IPS-11a (cell line): ENCODE results near the gene BCAS3.
A peak's percentile ranks its signal among the peaks of the same experiment; 100 is the strongest.
"Not testable (repeated sequence)": the region's sequence is repeated elsewhere in the genome, so short reads cannot be mapped to it uniquely, and the experiment has no call there.

Source experiments
- H3K4me3 ChIP-seq: one replicate; pipeline ENCODE4 v1.5.1; 2013; ENCODE audit warnings: low read depth, low read length, control low read depth

Gene BCAS3

DNA sequence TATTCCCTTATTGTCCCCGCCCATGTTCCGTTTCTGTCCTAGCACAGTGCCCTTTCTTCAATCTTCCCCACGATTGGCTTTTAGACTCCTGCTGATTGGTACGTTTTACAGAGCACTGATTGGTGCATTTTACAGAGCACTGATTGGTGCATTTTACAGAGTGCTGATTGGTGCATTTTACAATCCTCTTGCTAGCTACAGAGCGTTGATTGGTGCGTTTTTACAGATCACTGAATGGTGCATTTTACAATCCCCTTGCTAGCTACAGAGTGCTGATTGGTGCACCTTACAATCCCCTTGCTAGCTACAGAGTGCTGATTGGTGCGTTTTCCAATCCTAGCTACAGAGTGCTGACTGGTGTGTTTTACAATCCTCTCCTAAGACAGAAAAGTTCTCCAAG is 3.0 kb upstream of the BCAS3 start:
- H3K4me3 ChIP-seq: not testable (repeated sequence)

DNA sequence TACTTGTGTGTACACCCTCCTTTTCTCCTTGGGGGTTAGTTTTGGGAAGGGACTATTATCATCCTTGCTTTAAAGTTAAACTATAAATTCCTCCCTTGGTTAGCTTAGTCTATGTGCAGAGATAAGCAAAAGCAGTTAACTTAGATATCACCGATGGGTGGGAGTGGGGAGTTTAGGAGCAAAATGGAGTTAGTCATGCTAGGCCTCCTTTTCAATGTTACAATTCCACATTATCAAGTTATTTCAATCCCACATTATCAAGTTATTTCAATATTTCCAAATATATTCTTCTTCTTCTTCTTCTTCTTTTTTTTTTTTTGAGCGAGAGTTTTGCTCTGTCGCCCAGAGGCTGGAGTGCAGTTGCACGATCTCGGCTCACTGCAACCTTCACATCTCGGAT is 1.7 kb upstream of the BCAS3 start:
- H3K4me3 ChIP-seq: no peak overlapping the region

DNA sequence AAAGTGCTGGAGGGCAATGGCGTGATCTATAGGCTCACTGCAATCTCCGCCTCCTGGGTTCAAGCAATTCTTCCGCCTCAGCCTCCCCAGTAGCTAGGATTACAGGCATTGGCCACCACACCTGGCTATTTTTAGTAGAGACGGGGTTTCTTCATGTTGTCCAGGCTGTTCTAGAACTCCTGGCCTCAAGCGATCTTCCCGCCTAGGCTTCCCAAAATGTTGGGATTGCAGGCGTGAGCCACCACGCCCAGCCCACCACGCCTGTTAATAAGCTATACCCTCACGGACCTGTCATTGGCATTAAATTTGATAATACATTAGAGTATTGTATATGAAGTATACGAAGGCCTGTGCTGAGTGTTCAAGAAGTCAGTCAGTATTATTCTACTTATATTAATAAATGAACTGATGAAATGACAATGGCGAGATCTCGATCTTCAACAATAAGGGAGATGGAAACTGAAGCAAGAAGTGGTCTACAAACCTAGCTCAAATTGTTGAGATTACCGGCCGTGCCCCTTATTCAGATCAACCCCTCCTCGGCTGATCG is 818 bp upstream of the BCAS3 start:
- peak overlapping the region; percentile 96 for H3K4me3 ChIP-seq

DNA sequence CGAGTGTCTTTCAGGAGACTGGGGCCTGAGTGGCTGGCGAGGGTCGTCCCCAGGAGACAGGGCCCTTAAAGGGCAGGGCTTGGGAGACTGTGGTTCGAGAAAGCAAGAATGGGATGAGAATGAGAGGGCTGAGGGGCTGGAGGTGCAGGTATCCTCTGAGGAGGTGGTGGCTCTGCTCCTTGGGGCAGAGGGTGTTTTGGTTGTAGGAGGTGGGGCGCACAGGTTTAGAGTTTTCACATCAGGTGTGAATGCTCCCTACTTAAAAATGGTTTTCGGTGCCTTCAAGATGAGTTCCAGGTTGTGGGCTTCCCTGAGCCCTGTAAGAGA is 430 bp downstream of the BCAS3 start:
- peak overlapping the region; percentile 96 for H3K4me3 ChIP-seq

DNA sequence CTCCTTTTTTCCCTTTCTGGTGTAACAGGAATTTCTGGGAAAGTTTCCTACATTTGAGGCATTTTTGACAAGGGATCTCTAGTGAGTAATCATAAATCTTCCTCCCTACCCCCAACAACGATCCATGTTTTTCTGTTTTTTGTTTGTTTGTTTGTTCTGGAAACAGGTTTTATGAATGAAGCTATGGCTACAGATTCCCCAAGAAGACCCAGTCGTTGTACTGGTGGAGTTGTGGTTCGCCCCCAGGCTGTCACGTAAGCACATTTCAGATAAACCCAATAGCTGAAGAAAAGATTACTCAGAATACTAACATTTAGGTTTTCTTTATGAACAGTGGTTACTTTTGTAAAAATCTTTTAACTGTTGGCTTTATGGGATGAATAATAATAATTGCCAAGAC is 1.6 kb downstream of the BCAS3 start:
- no peak overlapping the region for H3K4me3 ChIP-seq

DNA sequence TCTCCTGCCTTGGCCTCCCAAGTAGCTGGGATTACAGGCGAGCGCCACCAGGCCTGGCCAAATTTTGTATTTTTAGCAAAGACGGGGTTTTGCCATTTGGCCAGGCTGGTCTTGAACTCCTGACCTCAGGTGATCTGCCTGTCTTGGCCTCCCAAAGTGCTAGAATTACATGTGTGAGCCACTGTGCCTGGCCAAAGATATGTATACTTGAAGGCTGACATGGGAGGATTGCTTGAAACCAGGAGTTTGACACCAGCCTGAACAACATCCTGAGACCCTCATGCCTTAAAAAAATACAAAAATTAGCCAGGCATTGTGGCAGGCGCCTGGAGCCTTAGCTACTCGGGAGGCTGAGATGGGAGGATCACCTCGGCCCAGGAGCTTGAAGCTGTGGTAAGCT is 3.1 kb downstream of the BCAS3 start:
- no peak overlapping the region for H3K4me3 ChIP-seq

DNA sequence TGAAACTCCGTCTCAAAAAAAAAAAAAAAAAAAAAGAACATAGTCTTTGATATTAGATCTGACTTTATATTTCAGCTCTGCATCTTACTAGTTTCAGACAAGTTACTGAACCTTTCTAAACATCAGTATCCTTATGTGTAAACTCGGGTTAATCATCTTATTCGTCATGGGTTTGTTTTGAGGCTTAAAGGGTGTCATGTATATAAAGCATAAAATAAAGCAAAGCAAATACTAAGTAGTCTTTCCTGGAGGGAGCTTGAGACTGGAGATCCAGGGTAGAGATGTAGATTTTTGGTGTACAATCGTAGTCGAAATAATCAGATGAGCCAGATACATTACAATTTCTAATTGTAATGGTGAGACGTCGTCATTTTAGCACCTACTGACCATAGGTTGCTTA is 7.8 kb downstream of the BCAS3 start:
- H3K4me3 ChIP-seq: no peak overlapping the region

DNA sequence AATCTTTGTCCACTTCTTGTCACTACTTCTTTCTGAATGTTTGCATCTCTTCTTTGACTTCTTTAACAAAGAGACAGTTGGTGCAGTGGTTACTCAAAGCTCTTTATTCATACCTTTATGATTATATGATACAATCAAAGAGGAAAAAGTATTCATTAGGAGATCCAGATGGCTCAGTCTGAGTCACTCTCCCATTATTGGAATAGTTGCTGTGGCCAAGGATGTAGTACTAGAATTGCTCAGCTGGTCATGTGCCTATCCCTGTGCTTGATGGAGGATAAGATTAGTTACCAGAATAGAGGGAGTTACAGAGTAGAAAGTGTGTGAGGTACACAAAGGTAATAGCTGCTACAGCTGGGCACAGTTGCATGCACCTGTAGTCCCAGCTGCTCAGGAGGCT is 18.3 kb downstream of the BCAS3 start:
- no peak overlapping the region for H3K4me3 ChIP-seq

DNA sequence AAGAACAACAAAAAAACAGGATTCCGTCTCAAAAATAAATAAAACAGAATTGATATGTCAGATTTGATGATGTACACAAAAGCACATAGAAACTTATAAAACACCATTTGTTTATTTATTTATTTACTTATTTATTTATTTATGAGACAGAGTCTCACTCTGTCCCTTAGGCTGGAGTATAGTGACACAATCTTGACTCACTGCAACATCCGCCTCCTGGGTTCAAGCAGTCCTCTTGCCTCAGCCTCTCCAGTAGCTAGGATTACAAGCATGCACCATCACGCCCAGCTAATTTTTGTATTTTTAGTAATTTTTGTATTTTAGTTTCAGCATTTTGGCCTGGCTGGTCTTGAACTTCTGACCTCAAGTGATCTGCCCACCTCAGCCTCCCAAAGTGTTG is 21.4 kb downstream of the BCAS3 start:
- no peak overlapping the region for H3K4me3 ChIP-seq

DNA sequence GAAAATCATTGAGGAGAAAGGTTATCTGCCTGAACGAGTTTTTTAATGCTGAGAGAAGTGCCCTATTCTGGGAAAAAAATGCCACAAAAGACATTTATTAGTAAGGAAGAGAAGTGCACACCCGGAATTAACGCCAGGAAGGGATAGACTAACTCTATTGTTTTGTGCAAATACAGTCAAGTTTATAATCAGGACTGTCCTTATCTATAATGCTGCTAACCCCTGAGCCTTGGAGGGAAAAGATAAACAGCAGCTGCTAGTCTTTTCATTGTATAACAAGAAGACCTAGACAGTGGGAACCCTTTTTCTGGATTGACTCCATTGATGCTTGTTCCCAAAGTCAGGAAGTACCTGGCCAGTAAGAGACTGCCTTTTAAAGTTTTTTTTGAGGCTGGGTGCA is 26.5 kb downstream of the BCAS3 start:
- no peak overlapping the region for H3K4me3 ChIP-seq

DNA sequence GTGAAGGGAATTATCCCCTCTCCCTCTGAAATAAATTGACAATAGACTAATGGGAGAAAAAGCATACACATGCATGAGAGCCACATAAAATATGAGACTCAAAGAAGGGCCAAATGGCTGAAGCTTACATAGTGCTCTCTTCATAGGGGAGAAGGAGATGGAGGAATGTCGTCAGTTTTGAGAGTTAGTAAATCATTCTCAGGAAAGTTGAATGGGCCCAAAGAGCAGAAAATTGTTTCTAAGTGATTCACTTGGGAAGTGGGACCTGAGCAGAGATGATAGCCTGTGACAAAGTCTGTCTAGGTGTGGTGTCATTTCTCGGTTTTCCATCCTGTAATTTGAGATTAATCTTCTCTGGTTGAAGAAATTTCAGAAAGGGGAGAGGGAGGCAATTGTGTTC is 35.0 kb downstream of the BCAS3 start:
- no peak overlapping the region for H3K4me3 ChIP-seq

DNA sequence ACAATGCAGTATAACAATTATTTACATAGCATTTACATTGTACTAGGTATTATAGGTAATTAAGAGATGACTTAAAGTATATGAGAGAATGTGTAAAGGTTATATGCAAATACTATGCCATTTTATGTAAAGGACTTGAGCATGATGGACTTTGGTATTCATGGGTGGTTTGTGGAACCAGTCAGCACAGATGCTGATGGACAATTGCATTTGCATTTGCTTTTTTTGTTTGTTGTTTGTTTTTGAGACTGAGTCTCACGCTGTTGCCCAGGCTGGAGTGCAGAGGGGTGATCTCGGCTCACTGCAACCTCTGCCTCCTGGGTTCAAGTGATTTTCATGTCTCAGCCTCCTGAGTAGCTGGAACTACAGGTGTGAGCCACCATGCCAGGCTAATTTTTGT is 36.0 kb downstream of the BCAS3 start:
- H3K4me3 ChIP-seq: no peak overlapping the region

DNA sequence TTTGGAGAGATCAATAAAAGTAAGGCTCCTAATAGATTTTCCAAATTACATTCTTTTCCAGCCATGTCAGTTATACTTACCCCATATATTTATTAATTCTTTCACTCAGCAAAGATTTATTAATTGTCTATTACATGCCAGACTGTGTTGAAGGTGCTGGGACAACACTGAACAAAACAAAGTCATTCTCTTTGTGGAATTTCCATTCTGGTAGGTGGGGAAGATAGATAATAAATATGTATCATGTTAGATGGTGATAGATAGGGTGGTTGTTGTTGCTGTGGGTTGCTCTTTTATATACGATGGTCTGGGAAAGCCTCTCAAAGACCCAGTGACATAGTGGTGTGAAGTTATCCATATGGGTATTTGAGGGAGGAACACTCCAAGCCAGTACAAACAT is 39.1 kb downstream of the BCAS3 start:
- H3K4me3 ChIP-seq: no peak overlapping the region

DNA sequence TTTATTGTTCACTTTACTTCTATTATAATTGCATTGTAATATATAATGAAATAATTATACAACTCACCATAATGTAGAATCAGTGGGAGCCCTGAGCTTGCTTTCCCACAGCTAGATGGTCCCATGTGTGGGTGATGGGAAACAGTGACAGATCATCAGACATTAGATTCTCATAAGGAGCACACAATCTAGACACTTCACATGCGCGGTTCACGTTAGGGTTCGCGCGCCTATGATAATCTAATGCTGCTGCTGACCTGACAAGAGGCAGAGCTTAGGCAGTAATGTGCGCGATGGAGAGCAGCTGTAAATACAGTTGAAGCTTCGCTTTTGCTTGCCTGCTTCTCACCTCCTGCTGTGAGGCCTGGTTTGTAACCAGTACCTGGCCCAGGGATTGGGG is 40.2 kb downstream of the BCAS3 start:
- no peak overlapping the region for H3K4me3 ChIP-seq

DNA sequence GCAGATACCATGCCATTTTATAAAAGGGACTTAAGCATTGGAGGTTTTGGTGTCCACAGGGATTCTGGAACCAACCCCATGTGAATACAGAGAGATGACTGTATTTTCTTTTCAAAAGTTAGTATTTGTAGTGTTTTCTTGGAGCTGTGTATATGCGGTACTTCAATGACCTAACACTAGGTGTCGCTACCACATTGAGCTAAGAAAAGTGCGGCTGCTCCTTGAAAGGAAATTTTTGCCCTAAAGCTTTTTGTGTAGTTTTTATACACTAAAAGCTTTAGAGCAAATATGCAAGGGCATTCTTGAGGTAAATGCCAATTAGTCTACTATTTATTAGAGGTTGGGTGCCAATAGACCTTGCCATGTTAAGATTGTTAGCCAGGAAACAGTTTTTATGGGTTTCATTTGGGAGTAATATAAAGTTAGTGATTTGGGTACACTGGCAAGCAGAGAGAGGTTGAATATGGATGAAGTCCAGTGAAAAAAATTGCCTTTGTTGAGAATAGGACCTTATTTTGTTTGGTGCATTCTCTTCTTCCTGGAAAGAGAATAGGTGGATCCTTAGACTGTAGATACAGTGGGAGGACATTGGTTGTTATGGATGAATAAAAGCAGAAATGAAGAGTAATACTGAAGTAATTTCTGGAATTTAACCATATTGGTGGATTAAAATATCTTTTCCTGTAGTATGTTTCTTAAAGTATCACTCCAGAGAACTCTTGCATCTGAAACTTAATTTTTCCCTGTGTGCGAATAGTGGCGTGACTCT is 43.3 kb downstream of the BCAS3 start:
- H3K4me3 ChIP-seq: no peak overlapping the region

DNA sequence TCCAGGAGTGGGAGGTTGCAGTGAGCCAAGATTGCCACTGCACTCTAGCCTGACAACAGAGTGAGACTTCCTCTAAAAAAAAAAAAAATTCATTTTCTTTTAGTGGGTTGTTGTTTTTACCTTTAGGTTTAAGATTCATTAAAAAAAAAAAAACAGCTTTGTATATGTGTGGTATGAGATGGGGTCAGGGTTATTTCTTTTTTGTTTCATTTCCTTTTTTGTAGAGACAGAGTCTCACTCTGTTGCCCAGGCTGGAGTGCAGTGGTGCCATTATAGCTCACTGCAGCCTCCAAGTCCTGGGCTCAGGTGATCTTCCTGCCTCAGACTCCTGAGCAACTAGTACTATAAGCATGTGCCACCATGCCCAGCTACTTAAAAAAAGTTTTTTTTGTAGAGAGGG is 47.0 kb downstream of the BCAS3 start:
- H3K4me3 ChIP-seq: no peak overlapping the region

DNA sequence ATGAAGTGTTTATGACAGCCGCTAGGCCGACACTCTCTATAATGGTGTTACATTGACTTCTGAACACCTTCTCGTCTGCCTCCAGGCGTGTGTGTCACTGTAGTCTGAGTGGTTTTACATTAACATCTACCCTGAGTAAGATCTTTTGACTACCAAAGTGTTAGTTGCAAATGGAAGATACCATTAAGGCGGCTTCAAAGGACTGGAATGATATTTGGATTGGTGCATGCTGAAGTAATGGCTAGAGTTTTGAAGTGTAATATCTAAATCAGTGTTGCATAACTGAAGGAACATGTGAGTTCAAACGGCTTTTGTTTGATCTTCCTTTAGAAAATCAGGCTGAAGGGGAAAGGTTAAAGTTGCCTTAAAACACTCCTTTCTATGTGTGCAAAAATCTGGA is 52.2 kb downstream of the BCAS3 start:
- H3K4me3 ChIP-seq: no peak overlapping the region

DNA sequence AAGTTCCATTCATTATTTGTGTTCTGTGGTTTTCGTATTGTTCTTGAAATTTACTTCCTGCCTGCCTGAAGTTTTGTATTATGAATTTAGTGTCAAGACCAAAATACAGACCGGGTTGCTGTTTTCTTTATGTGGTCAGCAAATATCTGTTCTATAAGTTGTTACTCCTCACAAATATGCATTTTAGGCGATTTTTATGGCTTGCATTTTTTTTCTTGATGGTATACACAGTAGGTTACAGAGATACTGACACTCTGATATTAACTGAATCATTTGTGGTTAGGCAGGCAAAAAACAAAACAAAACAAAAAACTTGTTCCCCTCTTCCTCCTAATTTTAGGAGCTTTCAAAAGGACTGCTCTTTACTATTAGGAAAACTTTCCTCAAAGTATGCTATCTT is 52.6 kb downstream of the BCAS3 start:
- no peak overlapping the region for H3K4me3 ChIP-seq

DNA sequence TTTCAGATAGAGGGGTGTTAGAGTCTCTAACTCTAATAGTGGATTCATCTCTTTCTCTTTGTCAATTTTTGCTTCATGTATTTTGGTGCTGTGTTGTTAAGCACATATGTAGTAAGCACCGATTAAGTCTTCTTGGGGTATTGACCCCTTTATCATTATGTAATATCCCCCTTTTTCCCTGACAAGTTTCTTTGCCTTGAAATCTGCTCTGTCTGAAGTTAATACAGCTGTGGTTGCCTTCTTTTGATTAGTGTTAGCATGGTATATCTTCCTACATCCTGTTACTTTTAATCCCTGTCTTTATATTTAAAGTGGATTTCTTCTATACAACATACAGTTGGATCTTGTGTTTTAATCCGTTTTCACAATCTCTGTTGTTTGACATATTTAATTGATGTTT is 60.6 kb downstream of the BCAS3 start:
- no peak overlapping the region for H3K4me3 ChIP-seq

DNA sequence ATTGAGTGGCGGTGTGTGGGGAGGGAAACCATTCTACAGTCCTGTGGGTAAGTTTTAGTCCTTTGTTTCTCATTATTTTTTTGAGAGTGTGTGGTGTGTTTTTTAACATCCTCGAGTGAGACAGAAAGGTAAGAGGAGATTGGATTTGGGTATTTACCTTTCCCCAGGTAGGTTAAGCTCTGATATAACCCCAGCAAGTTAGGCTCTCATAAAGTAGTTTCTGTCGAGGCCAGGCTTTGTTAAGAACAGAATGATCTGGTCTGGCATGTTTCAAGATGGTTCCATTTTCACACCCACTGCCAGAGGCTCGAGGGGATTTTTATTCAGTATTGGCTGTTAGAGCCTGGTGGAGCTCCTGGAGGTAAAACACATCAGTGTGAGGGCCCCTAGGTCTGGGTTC is 62.9 kb downstream of the BCAS3 start:
- no peak overlapping the region for H3K4me3 ChIP-seq

DNA sequence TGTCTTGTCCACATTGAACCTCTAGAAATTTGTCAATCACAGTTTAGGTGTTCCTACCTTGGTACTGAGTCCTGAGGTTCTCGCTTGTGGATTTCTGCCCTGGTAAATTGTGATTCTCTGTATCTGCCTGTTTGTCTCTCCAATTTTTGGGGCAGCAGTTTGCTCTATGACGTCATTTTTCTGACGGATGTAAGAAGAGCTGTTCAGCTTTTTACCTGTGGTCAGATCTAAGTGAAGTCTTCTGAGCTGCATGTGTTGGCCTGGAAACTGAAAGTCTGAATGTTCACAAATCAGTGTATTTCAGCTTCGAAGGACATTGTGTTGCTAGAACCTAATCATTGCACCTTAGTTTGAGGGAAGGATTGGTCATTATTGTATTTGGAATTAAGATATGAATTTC is 63.4 kb downstream of the BCAS3 start:
- H3K4me3 ChIP-seq: no peak overlapping the region

DNA sequence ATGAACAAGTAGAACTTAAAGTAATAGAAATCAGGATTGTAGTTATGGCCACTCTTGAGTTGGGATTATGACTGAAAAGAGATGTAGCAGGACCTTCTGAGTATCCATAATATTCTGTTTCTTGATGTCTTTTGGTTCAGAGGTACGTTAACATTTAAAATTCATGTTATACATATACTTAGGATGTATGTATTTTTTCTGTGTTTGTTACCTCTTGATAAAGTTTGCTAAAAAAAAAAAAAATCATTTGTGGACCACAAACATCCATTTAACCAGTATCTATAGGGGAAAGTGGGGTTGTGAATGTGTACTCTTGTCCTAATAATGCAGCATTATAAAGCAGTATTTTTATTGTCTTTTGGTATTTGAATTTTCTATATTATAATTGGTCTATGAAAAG is 65.6 kb downstream of the BCAS3 start:
- no peak overlapping the region for H3K4me3 ChIP-seq

DNA sequence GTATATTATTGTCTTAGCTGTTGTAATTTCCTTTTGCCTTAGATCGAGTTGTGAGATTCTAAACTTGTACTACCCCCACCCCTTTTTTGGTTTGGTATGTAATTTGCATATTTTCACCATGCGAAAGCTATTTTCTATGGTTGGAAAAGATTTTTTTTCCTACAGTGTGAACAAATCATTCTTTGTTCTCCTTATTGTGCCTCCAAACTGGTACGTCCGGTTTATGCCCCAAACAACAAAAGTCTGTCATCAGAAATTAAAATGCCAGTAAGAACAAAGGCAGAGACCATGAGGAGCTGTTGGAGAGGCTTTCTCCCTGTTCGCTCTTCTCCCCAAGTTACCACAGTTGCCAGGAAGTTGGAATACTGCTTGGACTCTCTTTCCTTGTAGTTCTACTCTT is 66.1 kb downstream of the BCAS3 start:
- no peak overlapping the region for H3K4me3 ChIP-seq
